Pons (tissue), 1 donor: Measurements from ENCODE around the gene ATG14.
A peak's percentile ranks its signal among the peaks of the same experiment; 100 is the strongest.
"Not testable (repeated sequence)": the region's sequence is repeated elsewhere in the genome, so short reads cannot be mapped to it uniquely, and the experiment has no call there.

ENCODE experiments used
- DNase-seq: peaks from one replicate; pipeline ENCODE4 v3.0.0-alpha.2; 2016; ENCODE audit warnings: low spot score

The ATG14 gene

DNA sequence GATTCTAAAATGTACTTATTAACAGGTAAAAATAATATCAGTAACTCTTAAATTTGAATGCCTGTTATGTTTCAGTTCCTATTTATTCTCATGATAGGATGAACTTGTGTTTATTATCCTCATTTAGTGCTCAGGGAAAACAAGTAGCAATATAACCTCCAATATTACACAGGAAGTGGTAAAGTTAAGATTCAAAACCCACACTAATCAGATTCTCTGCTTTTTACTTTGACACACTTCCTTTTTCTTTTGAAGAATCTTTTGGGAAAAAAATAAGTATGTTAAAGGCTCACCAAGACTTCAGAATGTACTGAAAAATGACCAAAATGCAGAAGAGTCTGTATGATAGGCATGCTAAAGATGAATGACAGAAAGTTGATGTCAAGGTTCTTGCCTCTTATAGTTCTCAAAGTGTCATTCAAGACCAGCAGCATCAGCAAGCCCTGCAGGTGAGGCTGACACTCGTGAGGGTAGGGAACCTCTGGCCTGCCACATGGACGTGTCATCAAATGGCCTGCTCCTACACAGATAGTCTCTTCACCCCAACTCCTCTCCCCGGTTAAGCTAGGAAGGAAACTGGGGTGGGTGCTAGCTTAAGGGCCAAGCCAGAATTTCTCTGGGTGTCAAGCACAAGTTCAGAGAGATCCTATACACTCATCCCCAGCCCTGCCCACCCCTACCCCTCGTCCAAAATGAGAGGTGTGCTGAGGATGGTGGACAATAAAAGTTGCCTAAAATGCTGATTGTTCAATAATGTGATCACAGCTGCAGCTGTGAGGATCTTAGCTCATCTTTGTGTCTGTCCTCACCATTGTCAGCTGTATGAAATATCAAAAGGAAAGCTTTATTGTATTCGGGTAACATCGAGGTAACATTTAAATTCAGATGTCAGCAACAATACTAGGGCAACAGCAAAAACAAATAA lies 22.5 kb upstream of the ATG14 start:
- no peak for DNase-seq

DNA sequence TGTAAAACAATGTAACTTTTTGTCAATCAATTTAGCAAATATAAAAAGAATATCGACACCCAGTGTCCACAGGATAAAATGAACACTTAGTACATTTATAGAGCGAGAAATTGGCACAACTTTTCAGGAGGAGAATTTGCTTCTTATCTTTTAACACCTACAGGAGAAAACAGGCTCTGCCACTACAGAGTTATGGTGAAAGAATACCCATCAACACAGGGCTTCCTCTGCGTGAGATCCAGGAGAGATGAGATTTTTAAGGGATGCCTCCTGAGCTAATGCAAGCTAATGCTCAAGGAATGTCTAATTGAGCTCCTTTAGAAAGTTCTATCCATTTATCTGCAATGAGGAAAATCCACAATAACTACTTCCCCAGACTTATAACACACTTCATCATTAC lies 21.0 kb upstream of the ATG14 start:
- DNase-seq = no peak

DNA sequence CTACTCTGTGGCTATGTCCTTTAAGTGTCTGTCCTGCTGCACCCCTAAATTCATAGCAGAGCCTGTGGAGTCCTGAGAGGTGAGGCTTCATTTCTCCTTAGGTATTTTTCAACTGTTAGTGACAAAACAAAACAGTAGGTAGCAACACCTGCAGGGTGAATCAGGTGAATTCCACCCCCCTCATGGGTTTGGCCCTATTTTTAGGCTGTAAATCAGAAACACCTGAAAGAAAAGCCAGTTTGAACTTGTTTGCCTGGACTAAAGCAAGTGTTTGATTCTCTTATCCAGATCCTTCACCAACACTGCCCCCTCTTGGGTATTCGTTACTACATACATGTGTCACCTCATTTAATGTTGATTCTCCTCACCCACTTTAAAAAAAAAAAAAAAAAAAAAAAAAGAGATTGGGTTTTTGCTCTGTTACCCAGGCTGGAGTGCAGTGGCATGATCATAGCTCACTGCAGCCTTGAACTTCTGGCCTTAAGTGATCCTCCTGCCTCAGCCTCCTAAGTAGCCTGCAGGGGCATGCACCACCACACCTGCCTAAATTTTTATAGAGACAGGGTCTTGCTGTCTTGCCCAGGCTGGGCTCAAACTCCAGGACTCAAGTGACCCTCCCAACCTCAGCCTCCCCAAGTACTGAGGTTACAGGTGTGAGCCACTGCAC lies 18.5 kb upstream of the ATG14 start:
- DNase-seq = no peak

DNA sequence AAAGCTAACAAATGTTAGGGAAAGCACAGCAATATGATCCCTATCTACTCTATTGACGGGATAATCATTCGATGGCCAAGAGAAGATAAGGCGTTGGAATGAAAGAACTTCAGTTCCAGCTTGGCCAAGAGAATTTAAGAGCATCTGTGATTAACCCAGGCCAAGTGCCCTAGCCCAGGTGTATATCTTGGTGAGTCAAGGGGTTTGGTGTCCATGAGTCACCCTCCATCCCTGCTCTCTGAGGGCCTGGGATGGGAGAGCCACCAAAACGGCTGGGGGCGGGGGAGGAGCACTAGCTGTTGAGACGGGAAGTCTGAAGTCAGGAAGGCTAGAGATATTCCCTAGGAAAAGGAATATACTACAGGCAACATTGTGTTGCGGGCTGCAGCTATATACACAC lies 15.8 kb upstream of the ATG14 start:
- DNase-seq = no peak

DNA sequence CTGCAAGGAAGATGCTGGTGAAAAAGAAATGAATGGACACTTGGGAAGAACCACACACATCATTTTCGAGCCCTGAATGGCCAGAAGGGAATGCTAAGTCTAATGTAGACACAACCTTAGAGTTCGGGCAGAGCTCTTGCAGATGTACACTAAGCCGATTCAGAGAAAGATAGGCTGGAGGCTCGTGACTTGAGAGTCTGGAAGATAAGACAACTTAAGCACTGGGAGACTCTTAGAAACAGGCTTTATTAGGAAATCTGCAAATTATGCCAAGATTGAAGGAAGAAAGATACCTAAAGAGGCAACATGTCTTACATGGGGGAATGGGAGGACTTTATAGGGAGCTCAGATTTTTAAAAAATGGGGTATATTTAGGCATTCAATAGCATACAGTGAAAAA lies 15.3 kb upstream of the ATG14 start:
- no peak for DNase-seq

DNA sequence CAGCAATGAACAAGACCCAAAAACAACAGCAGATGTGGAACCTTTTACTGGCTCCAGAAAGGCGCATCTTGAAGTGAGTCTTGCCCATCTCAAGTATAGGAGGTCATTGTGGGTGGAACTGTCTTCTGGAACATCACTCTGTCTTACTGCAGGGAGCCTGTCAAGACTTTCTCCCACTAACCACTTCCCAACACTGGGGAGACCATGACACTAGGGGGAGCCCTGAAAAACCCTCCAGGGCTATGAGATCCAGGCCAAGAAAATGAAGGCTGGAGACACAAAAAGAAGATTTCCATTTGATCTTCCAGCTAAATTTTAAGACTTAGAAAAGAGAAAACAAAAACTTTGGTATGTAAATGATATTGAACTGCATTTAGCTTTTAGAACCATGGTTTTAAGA lies 13.5 kb upstream of the ATG14 start:
- DNase-seq = no peak

DNA sequence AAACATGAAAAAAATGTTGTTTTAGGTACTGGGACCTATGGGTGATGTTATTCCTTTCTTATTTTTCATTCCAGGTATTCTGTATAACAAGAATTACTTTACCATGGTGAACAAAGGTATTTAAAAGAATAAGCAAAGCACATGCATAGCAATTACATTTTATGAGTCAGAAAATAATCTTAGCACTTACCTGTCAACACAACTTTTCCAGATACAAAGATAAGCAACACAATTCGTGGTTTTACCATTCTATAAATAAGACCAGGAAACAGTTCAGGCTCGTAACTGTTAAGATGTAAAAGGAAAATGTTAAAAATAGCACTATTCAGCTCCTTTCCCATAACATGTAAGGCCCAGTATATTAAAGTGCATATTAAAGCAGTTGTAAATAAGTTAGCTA lies 12.3 kb upstream of the ATG14 start:
- DNase-seq = no peak

DNA sequence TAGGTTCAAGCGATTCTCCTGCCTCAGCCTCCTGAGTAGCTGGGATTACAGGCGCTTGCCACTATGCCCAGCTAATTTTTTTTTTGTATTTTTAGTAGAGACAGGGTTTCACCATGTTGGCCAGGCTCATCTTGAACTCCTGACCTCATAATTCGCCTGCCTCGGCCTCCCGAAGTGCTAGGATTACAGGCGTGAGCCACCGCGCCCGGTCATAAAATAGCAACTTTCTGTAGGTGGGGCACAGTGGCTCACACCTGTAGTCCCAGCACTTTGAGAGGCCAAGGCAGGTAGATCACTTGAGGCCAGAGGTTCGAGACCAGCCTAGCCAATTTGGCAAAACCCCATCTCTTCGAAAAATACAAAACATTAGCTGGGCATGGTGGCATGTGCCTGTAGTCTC lies 10.7 kb upstream of the ATG14 start:
- not testable (repeated sequence) for DNase-seq

DNA sequence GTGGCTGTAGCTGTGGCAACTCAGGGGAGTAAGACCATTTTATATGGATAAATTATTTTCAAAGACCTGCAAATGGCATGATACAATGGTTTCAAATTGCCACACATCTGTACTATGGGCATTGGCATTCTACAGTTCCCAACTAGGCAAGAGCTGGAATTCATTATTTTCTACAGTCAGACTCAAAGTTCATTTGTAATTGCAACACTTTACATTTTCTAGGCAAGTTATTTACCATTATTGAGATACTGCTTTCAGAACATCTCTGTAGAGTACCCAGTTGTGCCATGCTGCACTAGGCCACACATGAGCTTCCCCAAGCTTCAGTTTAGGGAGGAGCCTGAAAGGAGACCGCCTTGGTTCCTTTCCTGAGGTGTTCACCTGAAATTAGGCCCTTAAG lies 8.0 kb upstream of the ATG14 start:
- DNase-seq = no peak

DNA sequence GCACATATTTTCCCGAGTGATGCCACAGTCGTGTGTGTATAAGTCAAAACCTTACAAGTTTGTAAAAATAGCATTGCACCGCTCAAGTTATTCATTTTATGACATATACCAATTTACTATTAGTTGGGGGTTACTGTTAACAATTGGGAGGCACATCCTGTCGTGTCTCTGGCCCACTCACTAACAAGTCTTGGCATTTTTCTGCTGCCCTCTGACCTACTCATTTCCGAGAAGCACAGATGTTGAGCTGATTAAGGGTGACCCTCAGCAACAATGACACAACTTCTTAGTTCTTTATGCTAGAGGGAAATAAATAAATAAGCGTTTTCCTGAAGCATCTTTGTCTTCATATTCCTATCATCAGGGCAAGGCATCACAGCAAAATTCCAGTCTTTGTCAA lies 6.8 kb upstream of the ATG14 start:
- DNase-seq = no peak

DNA sequence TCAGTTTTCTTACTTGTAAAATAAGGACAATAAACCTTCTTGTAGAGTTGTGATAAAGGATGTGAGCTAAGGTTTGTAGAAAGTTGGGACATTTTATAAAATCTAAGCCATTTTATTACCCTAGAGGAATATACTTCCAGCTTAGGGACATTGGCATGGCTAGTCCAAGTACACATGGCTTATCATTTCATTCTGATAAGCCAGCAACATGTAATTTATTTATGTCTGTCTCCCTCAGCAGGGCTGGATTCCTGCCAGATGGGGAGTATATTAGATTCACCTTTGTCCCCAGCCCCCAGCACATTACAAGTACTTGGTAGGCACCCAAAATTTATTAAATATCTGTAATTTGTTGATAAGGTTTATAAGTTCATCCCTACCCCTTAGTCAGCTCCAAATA lies 6.3 kb upstream of the ATG14 start:
- DNase-seq = no peak

DNA sequence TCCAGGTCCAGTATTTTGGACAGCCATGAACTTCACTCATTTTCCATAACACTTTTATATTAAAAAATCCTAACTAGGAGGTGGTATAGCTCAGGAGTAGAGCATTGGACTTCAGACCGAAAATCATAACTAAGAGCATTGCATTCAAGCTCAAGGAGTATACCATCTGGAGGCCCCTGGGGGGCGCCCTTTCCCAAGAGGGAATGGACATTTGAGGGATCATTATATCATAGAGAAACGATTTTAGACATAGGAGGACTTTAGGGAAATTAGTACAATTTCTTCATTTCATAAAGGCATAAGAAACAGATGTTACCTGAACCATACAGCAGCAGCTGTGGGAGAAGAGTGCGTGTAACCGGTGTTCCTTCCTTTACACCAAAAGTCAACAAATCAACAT lies 5.2 kb upstream of the ATG14 start:
- peak; percentile 17 for DNase-seq

DNA sequence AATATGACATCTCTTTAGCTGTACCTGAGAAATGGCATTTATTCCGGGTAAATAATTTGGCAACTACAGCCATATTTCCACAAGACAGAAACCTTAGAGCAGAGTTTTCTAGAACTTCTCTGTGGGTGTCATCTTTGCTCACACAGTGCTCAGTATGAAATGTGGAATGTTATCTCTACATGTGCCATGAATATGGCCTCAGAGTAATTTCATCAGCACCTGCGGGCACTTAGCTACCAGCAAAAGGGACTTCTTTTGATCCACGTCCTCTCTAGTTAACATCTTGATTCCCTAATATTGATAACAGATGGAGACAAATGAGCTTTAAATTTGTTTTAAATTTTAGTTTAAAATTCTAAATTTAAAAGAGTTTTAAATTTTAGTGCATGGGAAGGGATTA lies 2.9 kb upstream of the ATG14 start:
- no peak for DNase-seq

DNA sequence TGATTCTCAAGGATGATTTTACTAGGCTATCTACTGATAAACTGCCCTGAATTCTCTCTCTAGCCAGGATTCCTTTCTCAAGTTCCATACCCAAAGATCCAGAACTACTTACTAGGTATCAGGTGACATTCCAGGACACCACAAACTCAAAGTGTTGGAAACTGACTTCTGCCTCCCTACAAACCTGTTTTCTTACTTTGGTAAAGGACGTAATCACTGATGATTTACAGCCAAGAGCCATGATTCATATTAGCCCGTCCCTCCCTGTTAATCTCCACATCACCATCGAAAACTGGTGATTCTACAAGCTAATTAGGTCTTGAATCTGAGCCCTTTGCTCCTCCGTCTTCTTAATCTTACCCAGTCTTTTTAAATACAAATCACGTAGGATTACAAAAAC lies 1.0 kb upstream of the ATG14 start:
- no peak for DNase-seq

DNA sequence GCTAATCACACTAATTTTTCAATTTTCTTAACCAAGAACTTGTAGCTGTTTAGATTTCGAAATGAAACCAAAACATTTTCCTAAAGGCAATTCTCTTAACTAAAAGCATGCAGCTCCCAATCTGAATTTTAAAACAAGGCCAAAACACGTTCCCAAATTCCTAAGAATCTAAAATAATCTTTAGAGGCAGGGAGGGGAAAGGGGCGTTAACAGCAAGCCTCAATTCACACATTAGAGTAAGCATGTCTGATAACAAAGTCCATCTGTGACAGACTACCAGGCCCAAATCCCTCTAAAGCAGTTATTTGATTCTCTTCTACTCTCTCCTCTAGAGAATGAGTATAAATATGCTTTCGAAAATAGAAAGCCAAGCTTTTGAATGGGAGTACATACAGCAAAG lies 754 bp downstream of the ATG14 start:
- DNase-seq = no peak

DNA sequence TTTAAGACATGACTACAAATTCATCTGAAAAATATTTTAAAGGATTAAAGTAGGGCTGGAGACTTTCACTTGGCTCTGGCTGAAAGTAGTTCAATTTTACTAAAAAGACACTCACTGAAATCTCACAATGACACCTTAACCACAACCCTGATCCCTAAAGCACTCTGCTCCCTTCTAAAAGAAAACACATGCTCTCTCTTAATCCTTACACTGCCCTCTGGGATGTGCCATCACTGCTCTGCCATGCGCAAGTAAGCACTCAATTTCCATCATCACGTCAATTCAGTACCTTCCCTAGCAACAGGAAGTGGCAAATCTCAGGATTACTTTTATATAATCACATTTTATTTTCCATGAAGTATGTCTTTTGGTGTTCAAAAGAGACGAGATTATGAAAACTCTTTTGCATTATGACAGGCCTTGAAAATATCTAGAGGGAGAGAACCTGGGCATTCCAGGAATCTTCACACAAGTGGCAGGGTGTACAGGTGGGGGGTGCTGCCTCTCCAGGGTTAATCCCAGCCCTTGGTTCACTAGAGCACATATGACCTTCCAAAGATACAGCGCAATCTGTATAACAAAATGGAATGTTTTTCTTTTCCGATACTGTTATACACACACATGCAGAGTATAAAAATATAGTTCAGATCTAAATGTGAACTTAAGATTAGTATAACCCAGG lies 7.3 kb downstream of the ATG14 start:
- no peak for DNase-seq

DNA sequence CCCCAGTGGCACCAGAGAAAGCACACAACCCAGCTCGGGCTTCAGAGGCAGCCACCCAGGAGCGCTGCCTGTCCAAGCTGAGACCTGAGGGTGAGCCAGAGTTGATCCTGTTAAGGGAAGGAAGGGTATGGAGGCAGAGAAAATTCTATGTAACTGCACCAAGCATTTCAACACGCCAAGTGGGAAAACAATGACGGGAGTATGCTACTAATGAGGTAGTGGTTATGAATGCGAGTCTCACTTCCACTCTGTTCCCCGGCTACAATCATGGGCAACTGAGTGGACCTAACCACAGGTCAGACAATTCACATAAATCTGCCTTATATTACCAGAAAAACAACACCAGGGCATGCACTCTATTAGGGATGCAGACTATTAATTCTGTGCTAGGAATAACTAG lies 9.9 kb downstream of the ATG14 start:
- no peak for DNase-seq

DNA sequence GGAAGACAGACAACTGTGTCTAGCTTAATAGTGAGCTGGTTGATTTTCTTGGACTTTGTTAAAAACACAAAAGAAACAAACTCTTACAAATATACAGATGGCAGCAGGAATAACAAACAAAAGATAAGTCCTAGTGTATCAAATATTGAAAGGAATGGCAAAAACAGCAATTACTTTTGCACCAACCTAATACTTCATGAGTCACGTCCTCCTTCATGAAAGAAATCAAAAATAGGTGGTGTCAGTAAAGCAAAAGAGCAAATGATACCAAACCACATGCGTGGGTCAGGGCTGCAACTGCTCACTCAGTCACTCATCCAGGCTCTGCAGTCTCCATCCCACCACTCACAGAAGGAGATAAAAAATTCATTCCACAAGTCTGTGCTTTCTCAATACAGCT lies 11.8 kb downstream of the ATG14 start:
- DNase-seq = no peak

DNA sequence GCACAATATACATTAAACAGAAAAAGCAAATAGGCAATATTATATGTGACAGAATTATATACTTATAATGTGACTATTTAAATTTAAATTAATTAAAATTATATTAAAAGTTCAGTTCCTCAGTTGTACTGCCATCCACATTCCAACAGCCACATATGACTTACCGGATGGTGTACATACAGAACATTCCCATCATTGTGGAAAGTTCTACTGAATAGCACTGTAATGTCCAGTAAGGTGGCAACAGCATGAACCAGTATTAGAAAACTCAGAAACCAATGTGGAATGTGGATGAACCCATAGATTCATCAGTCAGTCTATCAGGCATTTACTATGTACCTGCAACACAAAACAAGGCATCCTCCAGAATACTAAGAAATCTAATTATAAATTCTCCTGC lies 12.4 kb downstream of the ATG14 start:
- no peak for DNase-seq

DNA sequence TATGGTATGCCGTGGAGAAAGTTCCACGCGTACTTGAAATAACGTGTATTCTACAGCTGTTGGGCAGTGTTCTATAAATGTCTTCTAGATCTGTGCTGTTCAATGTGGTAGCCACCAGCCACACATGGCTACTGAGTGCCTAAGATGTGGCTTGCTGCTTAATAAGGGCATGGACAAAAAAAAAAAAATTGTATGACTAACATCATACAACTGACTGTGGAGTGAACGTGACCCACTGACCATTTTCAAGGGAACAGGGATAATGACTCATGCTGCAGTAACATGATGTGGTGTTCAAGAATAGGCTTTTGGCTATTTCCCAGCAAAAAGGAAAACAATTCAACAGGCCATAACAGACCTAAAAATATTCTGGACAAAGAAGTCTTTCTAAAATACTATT lies 13.0 kb downstream of the ATG14 start:
- no peak for DNase-seq

DNA sequence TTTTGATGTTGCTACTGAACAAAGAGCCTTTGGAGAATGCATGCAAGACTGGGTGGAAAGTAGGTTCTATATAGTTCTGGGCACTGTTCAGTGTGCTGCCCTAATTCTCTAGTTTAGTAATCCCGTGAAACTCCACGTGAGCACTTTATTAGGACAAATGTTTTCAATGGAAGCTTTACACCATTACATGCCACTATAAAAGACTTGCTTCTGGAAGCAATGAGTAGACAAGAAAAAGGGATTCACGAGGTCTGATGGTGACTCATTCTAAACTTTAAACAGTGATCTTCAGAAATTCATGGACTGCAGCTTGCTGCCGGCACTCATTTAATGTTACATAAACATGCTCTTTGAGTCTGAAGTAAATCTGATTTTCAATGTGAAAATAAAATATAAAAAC lies 22.3 kb downstream of the ATG14 start:
- no peak for DNase-seq

DNA sequence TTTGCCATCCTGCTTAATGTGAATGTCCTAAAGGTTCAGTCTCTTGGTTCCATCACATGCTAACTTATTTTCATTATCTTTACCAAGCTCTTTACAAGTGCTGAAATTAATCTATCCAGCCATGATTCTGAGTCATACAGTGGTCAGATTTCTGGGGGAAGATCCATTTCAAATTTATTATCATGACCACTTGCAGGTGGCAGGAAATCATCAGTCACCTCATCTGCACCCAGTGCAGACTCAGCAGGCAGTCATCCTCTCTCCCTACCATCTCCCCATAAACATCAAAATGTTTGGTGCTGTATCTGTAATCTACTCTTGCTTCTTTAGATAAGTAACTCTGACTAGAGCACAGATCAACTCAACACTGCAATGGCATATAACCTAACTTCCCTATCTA lies 23.5 kb downstream of the ATG14 start:
- DNase-seq = no peak

DNA sequence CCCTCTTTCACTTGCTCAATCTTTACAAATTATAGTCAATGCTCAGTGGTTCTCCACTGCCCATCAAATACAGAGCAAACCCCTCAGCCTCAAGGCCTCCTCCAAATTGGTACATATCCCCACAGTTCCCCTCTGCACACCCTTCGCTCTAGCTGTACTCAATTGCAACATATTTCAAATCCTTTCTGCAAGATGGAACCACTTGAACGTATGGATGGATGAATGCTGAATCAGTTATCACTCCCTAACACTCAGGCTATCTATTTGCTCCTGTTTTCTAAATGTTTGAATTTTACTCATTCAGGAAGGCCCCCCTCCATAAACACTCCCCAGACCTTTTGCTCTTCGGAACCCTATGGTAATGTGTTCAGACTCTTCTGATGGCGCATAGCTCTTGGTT lies 24.5 kb downstream of the ATG14 start:
- no peak for DNase-seq
